Measurements from ENCODE around the gene ZNF81.

GRCh38 chrX:47854474-47854873 is 17.8 kb downstream of the ZNF81 start:
- TF ChIP-seq EZH2 (IDR thresholded peaks at IDR 0.05; ENCODE audit: borderline replicate concordance, low read length) (no peak), CTCF (IDR thresholded peaks at IDR 0.05; ENCODE audit: low read length) (peak; percentile 38; the same call in 1 of the 2 replicates)
